Stimulated activated CD8-positive, alpha-beta memory T cell treated with anti-CD3 and anti-CD28 coated beads, Interleukin-7, amount 100 ng/mL, for 4 hours (primary cell): ENCODE data around the gene AFF3.
"Not testable (repeated sequence)": the region's sequence is repeated elsewhere in the genome, so short reads cannot be mapped to it uniquely, and the experiment has no call there.

ENCODE experiments used
- DNase-seq, 2 donors: peaks; one replicate each; pipeline ENCODE4 v3.0.0-alpha.2; 2020; ENCODE audit warnings: low read depth in 2 of 2

The AFF3 gene

GRCh38 chr2:100142393-100142792 lies at the start of gene AFF3:
Gene AFF3 (minus strand): TSS chr2:100142590. CDS start chr2:100104454, 38,136 bp downstream.
- DNase-seq: peak in 1 of 2 donors; percentile 17

- DNase-seq: no peak
Measured at GRCh38 chr2:100189387-100189786, 47.0 kb upstream of the AFF3 start.

GRCh38 chr2:100188326-100188725 lies 45.9 kb upstream of the AFF3 start:
- no peak for DNase-seq

GRCh38 chr2:100186126-100186525 lies 43.7 kb upstream of the AFF3 start:
- DNase-seq: no peak

- DNase-seq: no peak
Measured at GRCh38 chr2:100185516-100185915, 43.1 kb upstream of the AFF3 start.

GRCh38 chr2:100185105-100185504 lies 42.7 kb upstream of the AFF3 start:
- no peak for DNase-seq

GRCh38 chr2:100184055-100184737 lies 41.8 kb upstream of the AFF3 start:
- DNase-seq: no peak

- no peak for DNase-seq
Measured at GRCh38 chr2:100182494-100183361, 40.3 kb upstream of the AFF3 start.

GRCh38 chr2:100180503-100180902 lies 38.1 kb upstream of the AFF3 start:
- no peak for DNase-seq

GRCh38 chr2:100179806-100180205 lies 37.4 kb upstream of the AFF3 start:
- DNase-seq: no peak

- no peak for DNase-seq
Measured at GRCh38 chr2:100178864-100179263, 36.5 kb upstream of the AFF3 start.

- DNase-seq: no peak
Measured at GRCh38 chr2:100178085-100178788, 35.8 kb upstream of the AFF3 start.

- DNase-seq: no peak
Measured at GRCh38 chr2:100176925-100177324, 34.5 kb upstream of the AFF3 start.

GRCh38 chr2:100174026-100174431 lies 31.6 kb upstream of the AFF3 start:
- DNase-seq: no peak

- no peak for DNase-seq
Measured at GRCh38 chr2:100166701-100167100, 24.3 kb upstream of the AFF3 start.

- no peak for DNase-seq
Measured at GRCh38 chr2:100163605-100164004, 21.2 kb upstream of the AFF3 start.

GRCh38 chr2:100161945-100162620 lies 19.7 kb upstream of the AFF3 start:
- no peak for DNase-seq

GRCh38 chr2:100160396-100160795 lies 18.0 kb upstream of the AFF3 start:
- DNase-seq: no peak

GRCh38 chr2:100151832-100152231 lies 9.4 kb upstream of the AFF3 start:
- not testable (repeated sequence) for DNase-seq

- no peak for DNase-seq
Measured at GRCh38 chr2:100151310-100151709, 8.9 kb upstream of the AFF3 start.

GRCh38 chr2:100148883-100149282 lies 6.5 kb upstream of the AFF3 start:
- DNase-seq: no peak

- DNase-seq: no peak
Measured at GRCh38 chr2:100146657-100146960, 4.2 kb upstream of the AFF3 start.
